ENCODE data around the gene POLR3C. TPM values are rescaled to one million over a fixed set of nuclear protein-coding genes. Genes with fewer than 3 reads are reported as not detected.
A peak's percentile ranks its signal among the peaks of the same experiment; 100 is the strongest.
"Not testable (repeated sequence)": the region's sequence is repeated elsewhere in the genome, so short reads cannot be mapped to it uniquely, and the experiment has no call there.

Gene POLR3C
- total RNA-seq, 6 donors from 2014 or later: 15.9 to 40.9 (median 26.7) TPM

- 58 to 72% methylated on average over 3 of the region's 3 CpGs for WGBS, 2 donors
- no peak for ATAC-seq (ENCODE audit: low FRiP score in 2 of 2)
Observed at GRCh38 chr1:145804235-145805045, 19.6 kb upstream of the POLR3C start.

GRCh38 chr1:145805057-145805456 lies 18.9 kb upstream of the POLR3C start:
- H3K27ac ChIP-seq: no peak overlapping the region
- no peaks in the 10 kb centered on the region for H3K36me3 ChIP-seq
- H3K4me3 ChIP-seq: no peak overlapping the region
- ATAC-seq (ENCODE audit: low FRiP score in 2 of 2) (no peak), DNase-seq (no peak)
- H3K4me1 ChIP-seq: peaks cover 12 to 27% (median 23%) of the 10 kb centered on the region in 4 donors
- no peaks in the 10 kb centered on the region for H3K27me3 ChIP-seq
- H3K9me3 ChIP-seq: no peaks in the 10 kb centered on the region
- 88 to 90% methylated on average over 1 of the region's 1 CpG for WGBS, 2 donors
- no peak for TF ChIP-seq POLR2AphosphoS5 (IDR thresholded peaks at IDR 0.05)
- no peak for TF ChIP-seq POLR2A (IDR thresholded peaks at IDR 0.05)
- TF ChIP-seq EP300 (IDR thresholded peaks at IDR 0.05): no peak
- TF ChIP-seq CTCF (IDR thresholded peaks at IDR 0.05): no peak

More at GRCh38 chr1:145804235-145805045, 19.6 kb upstream of the POLR3C start:
- no peaks in the 10 kb centered on the region for H3K27me3 ChIP-seq
- no peak for TF ChIP-seq POLR2A (IDR thresholded peaks at IDR 0.05)
- no peak for TF ChIP-seq CTCF (IDR thresholded peaks at IDR 0.05)
- no peak for TF ChIP-seq POLR2AphosphoS5 (IDR thresholded peaks at IDR 0.05)
- TF ChIP-seq EP300 (IDR thresholded peaks at IDR 0.05): no peak
- DNase-seq: no peak
- H3K4me3 ChIP-seq: no peak overlapping the region
- H3K4me1 ChIP-seq: peaks cover 12 to 27% (median 23%) of the 10 kb centered on the region in 4 donors
- H3K9me3 ChIP-seq: no peaks in the 10 kb centered on the region
- no peak overlapping the region for H3K27ac ChIP-seq
- H3K36me3 ChIP-seq: no peaks in the 10 kb centered on the region

GRCh38 chr1:145806408-145806807 lies 17.6 kb upstream of the POLR3C start:
- Histone ChIP-seq H3K27me3 (no peaks in the 10 kb centered on the region), H3K27ac (no peak overlapping the region), H3K9me3 (no peaks in the 10 kb centered on the region), H3K4me3 (no peak overlapping the region), H3K36me3 (no peaks in the 10 kb centered on the region), H3K4me1 (peaks cover 5 to 24% (median 13%) of the 10 kb centered on the region in 4 donors)
- no peak for TF ChIP-seq POLR2A (IDR thresholded peaks at IDR 0.05)
- TF ChIP-seq CTCF (IDR thresholded peaks at IDR 0.05): no peak
- TF ChIP-seq POLR2AphosphoS5 (IDR thresholded peaks at IDR 0.05): no peak
- TF ChIP-seq EP300 (IDR thresholded peaks at IDR 0.05): no peak
- no peak for DNase-seq
- 93 to 100% methylated on average over 4 of the region's 4 CpGs for WGBS, 2 donors
- ATAC-seq (ENCODE audit: low FRiP score in 2 of 2): no peak

GRCh38 chr1:145806844-145807243 lies 17.2 kb upstream of the POLR3C start:
- Histone ChIP-seq H3K27me3 (no peaks in the 10 kb centered on the region), H3K4me1 (peaks cover 5 to 24% (median 11%) of the 10 kb centered on the region in 4 donors), H3K9me3 (no peaks in the 10 kb centered on the region), H3K4me3 (no peak overlapping the region), H3K27ac (no peak overlapping the region), H3K36me3 (no peaks in the 10 kb centered on the region)
- 90 to 96% methylated on average over 7 of the region's 7 CpGs for WGBS, 2 donors
- no peak for TF ChIP-seq POLR2AphosphoS5 (IDR thresholded peaks at IDR 0.05)
- no peak for TF ChIP-seq EP300 (IDR thresholded peaks at IDR 0.05)
- no peak for TF ChIP-seq CTCF (IDR thresholded peaks at IDR 0.05)
- TF ChIP-seq POLR2A (IDR thresholded peaks at IDR 0.05): no peak
- DNase-seq: no peak
- no peak for ATAC-seq (ENCODE audit: low FRiP score in 2 of 2)

GRCh38 chr1:145812977-145813810 lies 10.8 kb upstream of the POLR3C start:
- not testable (repeated sequence) for ATAC-seq (ENCODE audit: low FRiP score in 2 of 2); H3K4me3 ChIP-seq; H3K4me1 ChIP-seq; H3K27ac ChIP-seq; H3K27me3 ChIP-seq; DNase-seq; H3K9me3 ChIP-seq; H3K36me3 ChIP-seq
- 65 to 82% methylated on average over 5 to 6 of the region's 6 CpGs for WGBS, 2 donors

- not testable (repeated sequence) for H3K27ac ChIP-seq; H3K9me3 ChIP-seq; DNase-seq; H3K36me3 ChIP-seq; ATAC-seq (ENCODE audit: low FRiP score in 2 of 2); H3K4me3 ChIP-seq; H3K27me3 ChIP-seq; H3K4me1 ChIP-seq
- 45 to 69% methylated on average over 2 of the region's 6 CpGs for WGBS, 2 donors
Observed at GRCh38 chr1:145818095-145818494, 5.9 kb upstream of the POLR3C start.

GRCh38 chr1:145822779-145823331 lies 1.1 kb upstream of the POLR3C start:
- not testable (repeated sequence) for H3K9me3 ChIP-seq, DNase-seq, H3K27me3 ChIP-seq
- WGBS, 2 donors: no CpG with 5 or more reads among the region's 16 CpGs
- peak overlapping the region in 2 of 4 donors; percentile 32 to 76 for H3K4me3 ChIP-seq
- peak overlapping the region in 1 of 4 donors; percentile 51 for H3K27ac ChIP-seq
- peak in 1 of 2 donors; percentile 5 for ATAC-seq (ENCODE audit: low FRiP score in 2 of 2)
- H3K36me3 ChIP-seq: peaks cover 7 to 23% (median 13%) of the 10 kb centered on the region in 4 donors
- peaks cover 8 to 14% (median 12%) of the 10 kb centered on the region in 4 donors for H3K4me1 ChIP-seq

Data from upper lobe of left lung (tissue), 6 donors.